OCI-LY1 (cell line): ENCODE results near the gene NAALADL1.

ENCODE experiments used
- EZH2 ChIP-seq: fragments of 200-600 bp; sonication (generic), shearing (Covaris generic); IDR thresholded peaks from 2 replicates; pipeline ENCODE4 v1.8.0; 2017; ENCODE audit warnings: borderline replicate concordance, mixed run types, mild to moderate bottlenecking, antibody characterized with exemption, low read length, moderate library complexity, mixed read lengths
- TF ChIP-seq, protein P1 (sequence below): fragments of 200-600 bp; sonication (generic), shearing (Covaris generic); IDR thresholded peaks from 2 replicates; pipeline ENCODE4 v1.5.1; 2017; ENCODE audit warnings: mild to moderate bottlenecking, antibody characterized with exemption, low read length, moderate library complexity, mixed read lengths

DNA sequence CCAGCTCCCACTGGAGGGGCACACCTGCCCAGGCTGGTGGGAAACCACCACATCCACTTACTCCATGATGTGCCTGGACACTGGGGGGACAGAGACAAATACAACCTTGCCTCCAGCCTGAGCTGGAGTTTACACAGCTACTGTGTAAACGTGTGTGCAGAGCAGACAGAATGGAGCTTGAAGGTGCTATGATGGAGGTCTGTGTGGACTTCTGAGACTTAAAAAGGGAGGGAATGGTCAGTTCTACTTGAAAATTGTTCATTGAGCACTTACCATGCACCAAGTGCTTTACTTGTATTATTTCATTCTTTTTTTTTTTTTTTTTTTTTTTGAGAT lies 14.2 kb upstream of the NAALADL1 start:
- TF ChIP-seq, protein P1, sequence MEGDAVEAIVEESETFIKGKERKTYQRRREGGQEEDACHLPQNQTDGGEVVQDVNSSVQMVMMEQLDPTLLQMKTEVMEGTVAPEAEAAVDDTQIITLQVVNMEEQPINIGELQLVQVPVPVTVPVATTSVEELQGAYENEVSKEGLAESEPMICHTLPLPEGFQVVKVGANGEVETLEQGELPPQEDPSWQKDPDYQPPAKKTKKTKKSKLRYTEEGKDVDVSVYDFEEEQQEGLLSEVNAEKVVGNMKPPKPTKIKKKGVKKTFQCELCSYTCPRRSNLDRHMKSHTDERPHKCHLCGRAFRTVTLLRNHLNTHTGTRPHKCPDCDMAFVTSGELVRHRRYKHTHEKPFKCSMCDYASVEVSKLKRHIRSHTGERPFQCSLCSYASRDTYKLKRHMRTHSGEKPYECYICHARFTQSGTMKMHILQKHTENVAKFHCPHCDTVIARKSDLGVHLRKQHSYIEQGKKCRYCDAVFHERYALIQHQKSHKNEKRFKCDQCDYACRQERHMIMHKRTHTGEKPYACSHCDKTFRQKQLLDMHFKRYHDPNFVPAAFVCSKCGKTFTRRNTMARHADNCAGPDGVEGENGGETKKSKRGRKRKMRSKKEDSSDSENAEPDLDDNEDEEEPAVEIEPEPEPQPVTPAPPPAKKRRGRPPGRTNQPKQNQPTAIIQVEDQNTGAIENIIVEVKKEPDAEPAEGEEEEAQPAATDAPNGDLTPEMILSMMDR = no peak
- no peak for TF ChIP-seq EZH2
